Liver (tissue), 9 donors: Measurements from ENCODE around the gene C9orf50. TPM values are rescaled to one million over a fixed set of nuclear protein-coding genes. Genes with fewer than 3 reads are reported as not detected.

Source experiments
- DNase-seq: peaks from one replicate; pipeline ENCODE4 v3.0.0-alpha.2; 2017; ENCODE audit warnings: low spot score
- H3K27ac ChIP-seq, 2 donors: one replicate each; pipeline ENCODE4 v1.7.0; 2013; ENCODE audit warnings: inconsistent platforms in 2 of 2, low read length in 2 of 2, control low read depth in 1 of 2, low read depth in 1 of 2, mild to moderate bottlenecking in 1 of 2
- H3K27me3 ChIP-seq, 4 donors: one replicate each; pipeline versions ENCODE4 v1.6.1 to v1.7.0; 2013; ENCODE audit warnings: low read length in 3 of 4, inconsistent platforms in 1 of 4, mild to moderate bottlenecking in 1 of 4, moderate library complexity in 1 of 4; ENCODE audit not compliant: control insufficient read depth in 4 of 4, insufficient read depth in 4 of 4
- H3K36me3 ChIP-seq, 4 donors: one replicate each; pipeline versions ENCODE4 v1.6.1 to v1.7.0; 2013; ENCODE audit warnings: low read length in 3 of 4, mild to moderate bottlenecking in 3 of 4, low read depth in 1 of 4, moderate library complexity in 1 of 4; ENCODE audit not compliant: control insufficient read depth in 4 of 4, insufficient read depth in 3 of 4
- H3K4me1 ChIP-seq, 4 donors: one replicate each; pipeline versions ENCODE4 v1.6.1 to v1.7.0; 2013; ENCODE audit warnings: low read length in 3 of 4, mild to moderate bottlenecking in 3 of 4, moderate library complexity in 1 of 4; ENCODE audit not compliant: control insufficient read depth in 4 of 4, insufficient read depth in 4 of 4
- H3K4me3 ChIP-seq, 3 donors: one replicate each; pipeline versions ENCODE4 v1.6.1 to v1.7.0; 2013; ENCODE audit warnings: low read length in 3 of 3, control low read depth in 1 of 3, low read depth in 1 of 3, mild to moderate bottlenecking in 1 of 3
- H3K9ac ChIP-seq, 2 donors: one replicate each; pipeline ENCODE4 v1.7.0; 2013; ENCODE audit warnings: low read length in 2 of 2, mild to moderate bottlenecking in 2 of 2, moderate library complexity in 2 of 2, control low read depth in 1 of 2, low read depth in 1 of 2
- H3K9me3 ChIP-seq, 4 donors: one replicate each; pipeline versions ENCODE4 v1.6.1 to v1.7.0; 2013; ENCODE audit warnings: low read length in 3 of 4; ENCODE audit not compliant: control insufficient read depth in 4 of 4
- EGR1 ChIP-seq, 2 donors: IDR thresholded peaks; 2 replicates each; pipeline ENCODE4 v1.6.1; 2016 to 2018; ENCODE audit warnings: antibody characterized with exemption in 2 of 2, low read depth in 2 of 2
- FOXA1 ChIP-seq: IDR thresholded peaks from 2 replicates; pipeline ENCODE4 v1.6.1; 2016; ENCODE audit warnings: antibody characterized with exemption
- FOXA2 ChIP-seq: IDR thresholded peaks from 2 replicates; pipeline ENCODE4 v1.6.1; 2016; ENCODE audit warnings: antibody characterized with exemption
- GABPA ChIP-seq, 2 donors: IDR thresholded peaks in 1 of 2; conservative IDR thresholded peaks in 1 of 2; 2 replicates each; pipeline ENCODE4 v1.6.1; 2016; ENCODE audit warnings: antibody characterized with exemption in 2 of 2, mild to moderate bottlenecking in 1 of 2, moderate library complexity in 1 of 2
- HNF4A ChIP-seq, 2 donors: conservative IDR thresholded peaks; 2 replicates each; pipeline ENCODE4 v1.6.1; 2016; ENCODE audit warnings: antibody characterized with exemption in 2 of 2, mild to moderate bottlenecking in 2 of 2
- HNF4G ChIP-seq: IDR thresholded peaks from 2 replicates; pipeline ENCODE4 v1.6.1; 2016; ENCODE audit warnings: antibody characterized with exemption
- JUND ChIP-seq, 2 donors: IDR thresholded peaks; 2 replicates each; pipeline ENCODE4 v1.6.1; 2016; ENCODE audit warnings: antibody characterized with exemption in 2 of 2
- MAX ChIP-seq: IDR thresholded peaks from 2 replicates; pipeline ENCODE4 v1.6.1; 2016; ENCODE audit warnings: antibody characterized with exemption
- NR2F2 ChIP-seq: IDR thresholded peaks from 2 replicates; pipeline ENCODE4 v1.6.1; 2016; ENCODE audit warnings: antibody characterized with exemption
- RAD21 ChIP-seq, 2 donors: IDR thresholded peaks; 2 replicates each; pipeline ENCODE4 v1.6.1; 2016; ENCODE audit warnings: antibody characterized with exemption in 2 of 2, mild to moderate bottlenecking in 2 of 2
- REST ChIP-seq: IDR thresholded peaks from 2 replicates; pipeline ENCODE4 v1.6.1; 2016; ENCODE audit warnings: antibody characterized with exemption, mild to moderate bottlenecking
- RXRA ChIP-seq, 2 donors: IDR thresholded peaks; 2 replicates each; pipeline ENCODE4 v1.6.1; 2017 to 2018; ENCODE audit warnings: antibody characterized with exemption in 2 of 2, mild to moderate bottlenecking in 1 of 2
- SP1 ChIP-seq: IDR thresholded peaks from 2 replicates; pipeline ENCODE4 v1.6.1; 2018; ENCODE audit warnings: antibody characterized with exemption, mild to moderate bottlenecking
- TAF1 ChIP-seq: conservative IDR thresholded peaks from 2 replicates; pipeline ENCODE4 v1.6.1; 2016; ENCODE audit warnings: antibody characterized with exemption, mild to moderate bottlenecking
- YY1 ChIP-seq: IDR thresholded peaks from 2 replicates; pipeline ENCODE4 v1.6.1; 2016; ENCODE audit warnings: antibody characterized with exemption, mild to moderate bottlenecking
- ZBTB33 ChIP-seq: IDR thresholded peaks from 2 replicates; pipeline ENCODE4 v1.6.1; 2016; ENCODE audit warnings: antibody characterized with exemption
- WGBS: extraction: QIAGEN DNeasy Blood & Tissue Kit; methylation state at CpG from one replicate; pipeline ENCODE4 v1.1.7; 2013; 5-methylcytosine and 5-hydroxymethylcytosine counted together
- polyA plus RNA-seq, 2 donors: library from polyadenylated mRNA; stranded (reverse) in 1 of 2; unstranded in 1 of 2; fragments of 200-250 nt in 1 of 2; fragments of >200 nt in 1 of 2; fragmentation: Nextera tagmentation in 1 of 2; extraction: Ambion mirVana in 1 of 2; gene quantifications; one replicate each; pipeline versions ENCODE4 v1.2.1 to v1.2.3, GENCODE V29; 2013 to 2015
- total RNA-seq, 2 donors: library from RNA; depleted of rRNA; stranded (reverse); fragments of >200 nt; gene quantifications; one replicate each; pipeline ENCODE4 v1.2.3, GENCODE V29; 2014
- TF ChIP-seq, protein P1 (sequence below): fragments of 150-350 bp; IDR thresholded peaks from 2 replicates; pipeline ENCODE4 v1.5.1; 2017; ENCODE audit warnings: improper control_type of control experiment, low read depth, low read length; ENCODE audit not compliant: missing input control
- TF ChIP-seq, protein P2 (sequence below): IDR thresholded peaks from 2 replicates; pipeline ENCODE4 v1.6.1; 2016; ENCODE audit warnings: antibody characterized with exemption
- donor health status: healthy.
- donor health status: healthy.
- donor health status: healthy.
- donor health status: healthy.
- donor health status: healthy.

The C9orf50 gene
- total and polyA plus RNA-seq, 4 donors: 0.23 TPM; not detected in 3

DNA sequence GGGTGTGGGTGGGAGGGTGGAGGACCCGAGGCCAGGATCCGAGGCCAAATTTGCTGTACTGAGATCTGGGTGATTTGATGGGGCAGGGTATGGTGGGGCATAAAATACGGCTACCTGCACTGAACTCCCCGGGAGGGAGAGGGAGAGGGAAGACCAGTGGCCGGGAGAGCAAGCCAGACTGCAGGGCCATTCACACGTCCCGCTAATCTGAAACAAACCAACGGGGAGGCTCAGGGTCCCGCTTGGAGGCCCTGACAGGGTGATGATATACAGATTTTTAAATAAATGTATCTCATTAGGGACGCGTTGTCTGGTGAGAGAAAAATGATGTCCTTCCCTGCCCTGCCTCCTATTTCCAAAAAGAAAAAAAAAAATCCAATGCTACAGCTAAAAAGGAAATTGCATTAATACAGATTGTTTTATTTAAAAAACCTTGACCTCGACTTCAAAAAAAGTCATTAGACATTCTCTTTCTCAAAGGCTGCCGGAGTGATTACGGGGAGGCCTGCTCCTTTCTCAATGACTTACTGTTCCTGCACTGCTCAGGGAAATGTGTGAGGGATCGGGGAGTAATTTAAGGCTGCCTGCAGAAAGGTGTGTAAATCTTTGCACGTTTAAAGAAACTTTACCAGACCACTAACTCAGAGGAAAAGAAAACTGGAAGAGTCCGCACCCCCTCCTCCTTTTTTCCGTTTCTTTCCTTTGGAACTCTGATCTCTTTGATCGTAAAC is 33.1 kb upstream of the C9orf50 start:
- WGBS: 51% methylated on average over 19 of the region's 19 CpGs
- no peaks in the 10 kb centered on the region for H3K4me1 ChIP-seq
- H3K27ac ChIP-seq: no peak overlapping the region
- TF ChIP-seq RAD21 (IDR thresholded peaks at IDR 0.05): no peak
- no peak for TF ChIP-seq GABPA (IDR thresholded peaks at IDR 0.05 in 1 of 2, conservative IDR thresholded peaks at IDR 0.05 in 1 of 2)
- TF ChIP-seq JUND (IDR thresholded peaks at IDR 0.05): no peak
- TF ChIP-seq, protein P1, sequence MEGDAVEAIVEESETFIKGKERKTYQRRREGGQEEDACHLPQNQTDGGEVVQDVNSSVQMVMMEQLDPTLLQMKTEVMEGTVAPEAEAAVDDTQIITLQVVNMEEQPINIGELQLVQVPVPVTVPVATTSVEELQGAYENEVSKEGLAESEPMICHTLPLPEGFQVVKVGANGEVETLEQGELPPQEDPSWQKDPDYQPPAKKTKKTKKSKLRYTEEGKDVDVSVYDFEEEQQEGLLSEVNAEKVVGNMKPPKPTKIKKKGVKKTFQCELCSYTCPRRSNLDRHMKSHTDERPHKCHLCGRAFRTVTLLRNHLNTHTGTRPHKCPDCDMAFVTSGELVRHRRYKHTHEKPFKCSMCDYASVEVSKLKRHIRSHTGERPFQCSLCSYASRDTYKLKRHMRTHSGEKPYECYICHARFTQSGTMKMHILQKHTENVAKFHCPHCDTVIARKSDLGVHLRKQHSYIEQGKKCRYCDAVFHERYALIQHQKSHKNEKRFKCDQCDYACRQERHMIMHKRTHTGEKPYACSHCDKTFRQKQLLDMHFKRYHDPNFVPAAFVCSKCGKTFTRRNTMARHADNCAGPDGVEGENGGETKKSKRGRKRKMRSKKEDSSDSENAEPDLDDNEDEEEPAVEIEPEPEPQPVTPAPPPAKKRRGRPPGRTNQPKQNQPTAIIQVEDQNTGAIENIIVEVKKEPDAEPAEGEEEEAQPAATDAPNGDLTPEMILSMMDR: no peak
- TF ChIP-seq HNF4G: no peak
- TF ChIP-seq FOXA2: no peak
- no peak for TF ChIP-seq SP1
- TF ChIP-seq REST: no peak
- no peak for TF ChIP-seq TAF1
- TF ChIP-seq RXRA (IDR thresholded peaks at IDR 0.05): no peak
- no peak for TF ChIP-seq YY1
- TF ChIP-seq EGR1 (IDR thresholded peaks at IDR 0.05; ENCODE audit: low read depth in 2 of 2): no peak
- no peak for TF ChIP-seq NR2F2
- TF ChIP-seq FOXA1: no peak
- TF ChIP-seq, protein P2, sequence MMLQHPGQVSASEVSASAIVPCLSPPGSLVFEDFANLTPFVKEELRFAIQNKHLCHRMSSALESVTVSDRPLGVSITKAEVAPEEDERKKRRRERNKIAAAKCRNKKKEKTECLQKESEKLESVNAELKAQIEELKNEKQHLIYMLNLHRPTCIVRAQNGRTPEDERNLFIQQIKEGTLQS: no peak
- no peak for TF ChIP-seq MAX
- no peak for TF ChIP-seq HNF4A (conservative IDR thresholded peaks at IDR 0.05)
- TF ChIP-seq ZBTB33: no peak
- no peaks in the 10 kb centered on the region for H3K9me3 ChIP-seq
- H3K27me3 ChIP-seq: peaks cover 0 to 2% (median 0%) of the 10 kb centered on the region in 4 donors
- DNase-seq: no peak
- H3K9ac ChIP-seq: no peak overlapping the region
- H3K4me3 ChIP-seq: no peak overlapping the region
- H3K36me3 ChIP-seq: no peaks in the 10 kb centered on the region
